IgD-negative memory B cell (primary cell): Measurements from ENCODE around the gene PRKN. TPM values are rescaled to one million over a fixed set of nuclear protein-coding genes. Genes with fewer than 3 reads are reported as not detected.

Experiments
- H3K27ac Mint-ChIP-seq, 3 donors: one replicate each; pipeline ENCODE4 v1.8.0; 2020 to 2022; ENCODE audit warnings: mild to moderate bottlenecking in 3 of 3, mixed read lengths in 3 of 3, moderate library complexity in 1 of 3
- H3K27me3 Mint-ChIP-seq: one replicate; pipeline ENCODE4 v1.8.0; 2021; ENCODE audit warnings: mixed read lengths
- H3K36me3 Mint-ChIP-seq: one replicate; pipeline ENCODE4 v1.8.0; 2020; ENCODE audit warnings: mild to moderate bottlenecking, mixed read lengths
- H3K4me1 Mint-ChIP-seq, 3 donors: one replicate each; pipeline ENCODE4 v1.8.0; 2020 to 2022; ENCODE audit warnings: mixed read lengths in 3 of 3, mild to moderate bottlenecking in 1 of 3
- H3K4me3 Mint-ChIP-seq, 4 donors: one replicate each; pipeline ENCODE4 v1.8.0; 2020 to 2022; ENCODE audit warnings: mild to moderate bottlenecking in 4 of 4, mixed read lengths in 4 of 4, moderate library complexity in 3 of 4
- H3K9me3 Mint-ChIP-seq, 3 donors: one replicate each; pipeline ENCODE4 v1.8.0; 2020 to 2021; ENCODE audit warnings: mixed read lengths in 3 of 3, mild to moderate bottlenecking in 1 of 3
- polyA plus RNA-seq: library from polyadenylated mRNA; unstranded; fragments of 300-500 nt; fragmentation: Illumina TruSeq; gene quantifications from one replicate; pipeline ENCODE4 v1.2.3, GENCODE V29; 2021

The PRKN gene
- polyA plus RNA-seq, 1 donor from 2014 or later = 0.55 TPM

- no peak overlapping the region for H3K27ac Mint-ChIP-seq
- H3K27me3 Mint-ChIP-seq = no peaks in the 10 kb centered on the region
- H3K4me3 Mint-ChIP-seq = no peak overlapping the region
- H3K4me1 Mint-ChIP-seq = peaks cover 4 to 6% (median 6%) of the 10 kb centered on the region in 3 donors
- H3K9me3 Mint-ChIP-seq = peaks cover 0 to 1% (median 0%) of the 10 kb centered on the region in 3 donors
- peaks cover 3% of the 10 kb centered on the region for H3K36me3 Mint-ChIP-seq
Measured at GRCh38 chr6:162722633-162723032, 4.9 kb downstream of the PRKN start.

- H3K27ac Mint-ChIP-seq = no peak overlapping the region
Measured at GRCh38 chr6:162722226-162722625, 5.3 kb downstream of the PRKN start.

DNA sequence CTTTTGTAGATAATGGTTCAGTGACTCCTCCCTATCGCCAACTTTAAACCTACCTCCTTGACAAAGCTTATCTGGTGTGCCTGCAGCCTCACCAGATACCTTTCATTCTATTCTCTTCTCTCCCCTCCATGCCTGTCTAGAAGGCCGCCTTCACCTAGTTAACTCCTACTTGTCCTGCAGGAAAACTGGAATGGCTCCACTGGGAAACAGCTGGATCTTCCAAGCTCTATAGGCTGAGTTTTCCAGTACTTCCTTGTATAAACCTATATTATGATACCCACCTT lies 6.2 kb downstream of the PRKN start:
- no peaks in the 10 kb centered on the region for H3K27me3 Mint-ChIP-seq
- peaks cover 0 to 1% (median 0%) of the 10 kb centered on the region in 3 donors for H3K9me3 Mint-ChIP-seq
- peaks cover 3% of the 10 kb centered on the region for H3K36me3 Mint-ChIP-seq
- no peak overlapping the region for H3K4me3 Mint-ChIP-seq
- no peaks in the 10 kb centered on the region for H3K4me1 Mint-ChIP-seq
- H3K27ac Mint-ChIP-seq = no peak overlapping the region

More at GRCh38 chr6:162722226-162722625, 5.3 kb downstream of the PRKN start:
- peaks cover 4 to 6% (median 6%) of the 10 kb centered on the region in 3 donors for H3K4me1 Mint-ChIP-seq
- H3K9me3 Mint-ChIP-seq = peaks cover 0 to 1% (median 0%) of the 10 kb centered on the region in 3 donors
- peaks cover 3% of the 10 kb centered on the region for H3K36me3 Mint-ChIP-seq
- H3K27me3 Mint-ChIP-seq = no peaks in the 10 kb centered on the region
- H3K4me3 Mint-ChIP-seq = no peak overlapping the region

DNA sequence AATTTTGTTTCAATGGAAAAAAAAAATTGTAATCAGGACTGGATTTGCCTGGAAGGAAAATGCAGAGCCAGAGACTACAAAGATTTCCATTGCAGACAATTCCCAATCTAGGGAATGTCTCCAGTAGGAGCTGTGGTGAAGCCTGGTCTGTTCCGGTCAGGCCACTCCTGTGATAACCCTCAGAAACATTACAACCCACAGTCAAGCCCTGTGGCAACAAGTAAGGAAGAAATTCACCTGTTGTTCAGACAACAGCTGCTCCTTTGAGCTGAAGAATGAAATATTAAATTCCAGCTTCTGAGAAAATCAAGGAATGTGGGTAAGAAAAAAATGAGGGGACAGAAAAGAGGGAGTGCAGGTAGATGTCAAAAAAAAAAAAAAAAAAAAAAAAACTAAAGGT lies 8.0 kb downstream of the PRKN start:
- Mint-ChIP-seq H3K27me3 (no peaks in the 10 kb centered on the region), H3K36me3 (peaks cover 2% of the 10 kb centered on the region), H3K9me3 (peaks cover 0 to 1% (median 0%) of the 10 kb centered on the region in 3 donors), H3K27ac (no peak overlapping the region), H3K4me1 (peaks cover 0 to 5% (median 4%) of the 10 kb centered on the region in 3 donors), H3K4me3 (no peak overlapping the region)

- Mint-ChIP-seq H3K4me1 (peaks cover 2 to 5% (median 4%) of the 10 kb centered on the region in 3 donors), H3K36me3 (peaks cover 4% of the 10 kb centered on the region), H3K4me3 (no peak overlapping the region), H3K9me3 (peaks cover 0 to 1% (median 0%) of the 10 kb centered on the region in 3 donors), H3K27me3 (no peaks in the 10 kb centered on the region), H3K27ac (no peak overlapping the region)
Measured at GRCh38 chr6:162715601-162716000, 12.0 kb downstream of the PRKN start.

DNA sequence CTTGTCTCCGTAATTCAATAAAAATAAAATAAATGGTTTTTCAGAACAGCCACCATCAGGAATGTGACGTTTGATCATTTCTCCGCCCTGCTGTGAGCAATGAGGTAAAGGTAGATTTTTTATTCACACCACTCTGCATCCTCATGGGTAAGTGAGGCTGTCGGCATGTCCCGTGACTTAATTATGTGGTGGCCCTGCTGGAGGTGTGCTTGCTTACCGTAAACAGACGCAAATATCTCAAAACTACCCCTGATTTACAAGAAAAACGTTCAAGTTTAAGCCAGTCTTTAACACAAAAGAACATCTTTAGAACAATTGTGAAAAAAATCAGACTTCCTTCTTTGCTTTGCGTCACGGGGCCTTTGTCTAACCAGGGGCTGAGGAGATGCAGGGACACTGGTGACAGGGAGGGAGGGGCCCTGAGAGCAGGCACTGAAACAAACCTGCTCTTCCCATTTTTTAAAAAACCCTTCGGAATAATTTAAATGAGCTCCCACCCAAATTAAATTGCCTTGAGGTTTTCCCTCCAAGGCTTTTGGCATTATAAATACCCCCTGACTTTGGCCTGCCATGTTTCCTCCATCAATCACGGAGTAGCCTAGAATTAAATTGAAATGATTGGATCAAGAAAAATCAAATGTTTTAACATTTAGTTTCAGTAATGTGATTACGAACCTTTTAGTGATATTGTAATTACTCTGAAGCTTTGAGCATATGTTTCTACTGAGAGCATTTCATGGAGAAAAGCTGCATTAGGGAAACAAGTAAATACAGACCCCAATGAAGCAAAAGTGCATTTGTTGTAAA lies 13.4 kb downstream of the PRKN start:
- H3K36me3 Mint-ChIP-seq = peaks cover 4% of the 10 kb centered on the region
- no peak overlapping the region for H3K27ac Mint-ChIP-seq
- peaks cover 2 to 5% (median 4%) of the 10 kb centered on the region in 3 donors for H3K4me1 Mint-ChIP-seq
- peaks cover 0 to 1% (median 0%) of the 10 kb centered on the region in 3 donors for H3K9me3 Mint-ChIP-seq
- H3K27me3 Mint-ChIP-seq = no peaks in the 10 kb centered on the region
- no peak overlapping the region for H3K4me3 Mint-ChIP-seq

DNA sequence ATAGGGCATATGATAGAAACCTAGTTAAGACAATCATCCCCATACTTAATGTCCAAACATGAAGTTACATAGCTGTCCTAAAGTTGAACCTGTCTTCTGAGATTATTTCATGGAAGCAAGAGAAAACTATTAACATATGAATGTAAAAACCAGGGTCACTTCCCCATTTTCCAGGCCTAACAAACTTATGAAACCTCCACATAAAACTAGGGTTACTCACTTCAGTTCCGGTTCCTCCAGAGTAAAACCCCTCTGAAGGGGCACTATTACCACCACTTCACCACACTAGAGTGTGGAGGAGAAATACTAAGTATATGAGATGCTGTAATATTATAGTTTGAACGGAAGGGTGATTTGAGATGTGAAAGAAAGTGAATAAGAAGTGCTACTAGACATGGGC lies 14.9 kb downstream of the PRKN start:
- H3K27ac Mint-ChIP-seq = no peak overlapping the region
- no peaks in the 10 kb centered on the region for H3K9me3 Mint-ChIP-seq
- no peak overlapping the region for H3K4me3 Mint-ChIP-seq
- H3K4me1 Mint-ChIP-seq = peaks cover 2 to 5% (median 4%) of the 10 kb centered on the region in 3 donors
- peaks cover 4% of the 10 kb centered on the region for H3K36me3 Mint-ChIP-seq
- H3K27me3 Mint-ChIP-seq = no peaks in the 10 kb centered on the region

GRCh38 chr6:162711376-162711775 lies 16.2 kb downstream of the PRKN start:
- Mint-ChIP-seq H3K27ac (no peak overlapping the region), H3K4me1 (peaks cover 2 to 6% (median 4%) of the 10 kb centered on the region in 3 donors), H3K9me3 (no peaks in the 10 kb centered on the region), H3K4me3 (no peak overlapping the region), H3K27me3 (no peaks in the 10 kb centered on the region), H3K36me3 (peaks cover 4% of the 10 kb centered on the region)

- Mint-ChIP-seq H3K27me3 (no peaks in the 10 kb centered on the region), H3K9me3 (no peaks in the 10 kb centered on the region), H3K4me3 (no peak overlapping the region), H3K36me3 (peaks cover 4% of the 10 kb centered on the region), H3K27ac (no peak overlapping the region), H3K4me1 (peaks cover 2 to 9% (median 4%) of the 10 kb centered on the region in 3 donors)
Measured at GRCh38 chr6:162710936-162711335, 16.6 kb downstream of the PRKN start.

DNA sequence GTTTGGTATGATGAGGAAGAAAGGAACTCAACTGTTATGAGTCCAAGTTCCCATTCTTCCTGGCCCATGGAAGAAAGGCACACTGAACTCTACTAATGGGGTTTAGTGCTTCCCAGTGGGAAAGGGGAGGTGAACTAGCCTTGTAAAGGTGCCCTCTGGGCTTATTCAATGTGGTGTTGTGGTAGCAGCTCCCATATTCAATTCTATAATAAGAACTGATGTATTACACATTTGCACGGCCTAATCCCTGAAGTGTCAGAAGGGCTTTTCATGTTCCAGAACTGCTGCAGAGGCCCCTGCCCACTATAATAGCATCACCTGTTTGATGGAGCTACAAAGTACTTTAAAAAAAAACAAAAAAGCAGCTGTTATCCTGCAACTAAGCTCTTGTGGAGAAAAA lies 17.1 kb downstream of the PRKN start:
- no peak overlapping the region for H3K27ac Mint-ChIP-seq

GRCh38 chr6:162709431-162709830 lies 18.1 kb downstream of the PRKN start:
- H3K4me3 Mint-ChIP-seq = no peak overlapping the region
- H3K36me3 Mint-ChIP-seq = peaks cover 3% of the 10 kb centered on the region
- no peaks in the 10 kb centered on the region for H3K9me3 Mint-ChIP-seq

More for the DNA sequence above, 17.1 kb downstream of the PRKN start:
- Mint-ChIP-seq H3K27me3 (no peaks in the 10 kb centered on the region), H3K4me1 (peaks cover 2 to 5% (median 4%) of the 10 kb centered on the region in 3 donors), H3K36me3 (peaks cover 4% of the 10 kb centered on the region), H3K9me3 (no peaks in the 10 kb centered on the region), H3K4me3 (no peak overlapping the region)

GRCh38 chr6:162708971-162709370 lies 18.6 kb downstream of the PRKN start:
- Mint-ChIP-seq H3K27me3 (no peaks in the 10 kb centered on the region), H3K27ac (peak overlapping the region in 1 of 3 donors; percentile 1), H3K4me1 (peaks cover 0 to 4% (median 2%) of the 10 kb centered on the region in 3 donors), H3K4me3 (no peak overlapping the region), H3K36me3 (peaks cover 3% of the 10 kb centered on the region), H3K9me3 (no peaks in the 10 kb centered on the region)

More at GRCh38 chr6:162709431-162709830, 18.1 kb downstream of the PRKN start:
- H3K27me3 Mint-ChIP-seq = no peaks in the 10 kb centered on the region
- H3K27ac Mint-ChIP-seq = peak overlapping the region in 1 of 3 donors; percentile 1
- peaks cover 0 to 4% (median 2%) of the 10 kb centered on the region in 3 donors for H3K4me1 Mint-ChIP-seq

GRCh38 chr6:162706232-162706631 lies 21.3 kb downstream of the PRKN start:
- no peak overlapping the region for H3K4me3 Mint-ChIP-seq
- peaks cover 0 to 4% (median 0%) of the 10 kb centered on the region in 3 donors for H3K4me1 Mint-ChIP-seq
- no peak overlapping the region for H3K27ac Mint-ChIP-seq
- peaks cover 2% of the 10 kb centered on the region for H3K36me3 Mint-ChIP-seq
- H3K27me3 Mint-ChIP-seq = no peaks in the 10 kb centered on the region
- H3K9me3 Mint-ChIP-seq = no peaks in the 10 kb centered on the region

- Mint-ChIP-seq H3K4me1 (peaks cover 0 to 4% (median 0%) of the 10 kb centered on the region in 3 donors), H3K9me3 (no peaks in the 10 kb centered on the region), H3K4me3 (no peak overlapping the region), H3K27ac (no peak overlapping the region), H3K27me3 (no peaks in the 10 kb centered on the region), H3K36me3 (peaks cover 2% of the 10 kb centered on the region)
Measured at GRCh38 chr6:162705736-162706135, 21.8 kb downstream of the PRKN start.

DNA sequence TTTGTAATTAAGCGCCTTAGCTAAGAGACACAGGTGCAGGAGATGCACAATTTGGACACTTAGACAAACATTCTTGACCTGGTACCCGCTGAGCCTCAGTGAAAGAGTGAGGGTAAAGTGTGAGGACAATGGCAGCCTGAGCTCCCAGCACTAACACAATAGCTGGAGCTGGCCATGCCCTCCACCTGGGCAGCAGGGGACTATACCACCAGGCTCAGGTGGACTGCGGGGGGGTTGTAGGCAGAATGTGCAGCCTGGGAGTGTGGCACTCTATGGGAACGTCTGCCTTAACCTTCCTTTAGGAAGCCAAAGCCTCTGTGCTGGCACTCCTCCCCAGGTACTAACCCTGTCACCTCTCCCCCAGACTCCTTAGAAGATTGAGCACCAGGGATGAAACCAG lies 23.6 kb downstream of the PRKN start:
- Mint-ChIP-seq H3K4me1 (peaks cover 0 to 4% (median 0%) of the 10 kb centered on the region in 3 donors), H3K9me3 (no peaks in the 10 kb centered on the region), H3K27ac (no peak overlapping the region), H3K36me3 (peaks cover 2% of the 10 kb centered on the region), H3K4me3 (no peak overlapping the region), H3K27me3 (no peaks in the 10 kb centered on the region)

DNA sequence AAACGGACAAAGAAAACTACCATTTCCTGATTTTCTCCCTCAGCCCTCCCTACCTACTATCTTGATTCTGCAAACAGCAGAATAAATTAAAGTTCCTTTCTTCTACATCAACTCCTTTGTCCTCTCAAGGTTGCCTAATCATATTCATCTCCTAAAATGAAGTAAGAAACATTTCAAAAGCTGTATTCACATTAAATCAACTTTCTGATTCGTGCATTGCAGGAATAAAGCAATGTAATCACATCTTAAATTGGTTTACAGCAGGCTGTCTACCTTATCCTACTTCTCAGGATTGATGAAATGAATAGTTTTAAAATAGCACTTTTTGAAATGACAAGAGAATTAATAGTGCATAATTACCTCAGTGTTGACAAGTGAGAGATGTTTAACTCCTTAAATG lies 25.1 kb downstream of the PRKN start:
- peaks cover 0 to 4% (median 0%) of the 10 kb centered on the region in 3 donors for H3K4me1 Mint-ChIP-seq
- no peak overlapping the region for H3K27ac Mint-ChIP-seq
- no peaks in the 10 kb centered on the region for H3K9me3 Mint-ChIP-seq
- H3K27me3 Mint-ChIP-seq = peaks cover 2% of the 10 kb centered on the region
- H3K4me3 Mint-ChIP-seq = no peak overlapping the region
- H3K36me3 Mint-ChIP-seq = peaks cover 2% of the 10 kb centered on the region
